H1 (cell line): ENCODE measurements around the gene MVP. TPM values are rescaled to one million over a fixed set of nuclear protein-coding genes. Genes with fewer than 3 reads are reported as not detected.

ENCODE experiments used
- CTCF ChIA-PET: fragments of 300-600 bp; sonication (Branson Sonifier 250); formaldehyde crosslinking; loops from one replicate; lab custom pipeline; 2021; ENCODE audit not compliant: partially characterized antibody; lab: Charles Lee
- POLR2A ChIA-PET: fragments of 300-600 bp; sonication (Branson Sonifier 250); formaldehyde crosslinking; loops from one replicate; lab custom pipeline; 2021; ENCODE audit warnings: inconsistent platforms; ENCODE audit not compliant: partially characterized antibody; lab: Charles Lee
- DNase-seq, 2 experiments: peaks; one replicate each; pipeline versions ENCODE4 v3.0.0 to v3.0.0-alpha.2; 2010 to 2022; ENCODE audit warnings: low spot score in 2 of 2, low read depth in 1 of 2, mixed read lengths in 1 of 2
- FAIRE-seq: peaks from 2 replicates; lab custom pipeline; 2011; peaks lifted over from hg19 to GRCh38; lab: Jason Lieb, UNC
- H2AFZ ChIP-seq: 2 replicates; pipeline ENCODE4 v1.8.1; 2012; ENCODE audit warnings: low read length, inconsistent platforms
- H2AK5ac ChIP-seq: 2 replicates; pipeline ENCODE4 v1.6.1; 2013; ENCODE audit warnings: low read depth, low read length
- H2BK120ac ChIP-seq: replicated peaks from 2 replicates; pipeline ENCODE3; 2013; ENCODE audit warnings: low read depth, low read length, inconsistent platforms
- H2BK12ac ChIP-seq: 2 replicates; pipeline ENCODE4 v1.6.1; 2013; ENCODE audit warnings: low read depth, low read length
- H2BK15ac ChIP-seq: 2 replicates; pipeline ENCODE4 v1.6.1; 2013; ENCODE audit warnings: low read length
- H2BK20ac ChIP-seq: 2 replicates; pipeline ENCODE4 v1.6.1; 2013; ENCODE audit warnings: low read length
- H2BK5ac ChIP-seq: 2 replicates; pipeline ENCODE4 v1.6.1; 2013; ENCODE audit warnings: low read depth, low read length
- H3K14ac ChIP-seq: 2 replicates; pipeline ENCODE4 v1.6.1; 2013; ENCODE audit warnings: inconsistent platforms; ENCODE audit not compliant: insufficient read length
- H3K18ac ChIP-seq: 2 replicates; pipeline ENCODE4 v1.6.1; 2013; ENCODE audit warnings: low read length; ENCODE audit errors: extremely low read depth
- H3K23ac ChIP-seq: 2 replicates; pipeline ENCODE4 v1.6.1; 2013; ENCODE audit warnings: inconsistent platforms; ENCODE audit not compliant: insufficient read length
- H3K23me2 ChIP-seq: 2 replicates; pipeline ENCODE4 v1.6.1; 2013; ENCODE audit warnings: low read depth, low read length
- H3K27ac ChIP-seq: 2 replicates; pipeline ENCODE4 v1.6.1; 2011; ENCODE audit warnings: low read depth, low read length, inconsistent platforms
- H3K27me3 ChIP-seq, 4 experiments: replicated peaks in 1 of 4; 1 replicate in 1 of 4; 2 replicates in 3 of 4; pipeline versions ENCODE4 v1.6.1 to v1.8.1; 2011 to 2013; ENCODE audit warnings: low read length in 3 of 4, mild to moderate bottlenecking in 3 of 4, inconsistent platforms in 2 of 4, mixed read lengths in 2 of 4, moderate library complexity in 1 of 4; ENCODE audit not compliant: control insufficient read depth in 3 of 4, insufficient read depth in 3 of 4; ENCODE audit errors: extremely low read depth in 1 of 4
- H3K36me3 ChIP-seq, 4 experiments: 2 replicates each; pipeline versions ENCODE4 v1.6.1 to v1.8.1; 2011 to 2013; ENCODE audit warnings: mild to moderate bottlenecking in 4 of 4, low read length in 3 of 4, moderate library complexity in 2 of 4, control low read depth in 1 of 4, inconsistent platforms in 1 of 4; ENCODE audit not compliant: insufficient read depth in 4 of 4, control insufficient read depth in 2 of 4
- H3K4ac ChIP-seq: replicated peaks from 2 replicates; pipeline ENCODE3; 2013; ENCODE audit warnings: low read length, low read depth, mixed read lengths, inconsistent platforms; ENCODE audit not compliant: insufficient read length
- H3K4me1 ChIP-seq, 4 experiments: replicated peaks in 1 of 4; 1 replicate in 1 of 4; 2 replicates in 3 of 4; pipeline versions ENCODE4 v1.6.1 to v1.8.1; 2011 to 2013; ENCODE audit warnings: low read length in 3 of 4, inconsistent platforms in 2 of 4, mixed read lengths in 1 of 4; ENCODE audit not compliant: insufficient read depth in 4 of 4, control insufficient read depth in 3 of 4
- H3K4me2 ChIP-seq, 2 experiments: 2 replicates each; pipeline versions ENCODE4 v1.6.1 to v1.8.1; 2011 to 2013; ENCODE audit warnings: low read depth in 2 of 2, low read length in 2 of 2, control low read depth in 1 of 2, inconsistent platforms in 1 of 2, mild to moderate bottlenecking in 1 of 2; ENCODE audit not compliant: insufficient read depth in 1 of 2
- H3K4me3 ChIP-seq, 4 experiments: fragments of 200-600, 300-600 bp in 1 of 4; sonication (generic), shearing (Covaris generic), sonication (Bioruptor Twin) in 1 of 4; 2 replicates each; pipeline versions ENCODE4 v1.5.1 to v1.8.1; 2011 to 2016; ENCODE audit warnings: low read length in 4 of 4, low read depth in 3 of 4, control low read depth in 2 of 4, inconsistent platforms in 2 of 4, mild to moderate bottlenecking in 2 of 4, mixed read lengths in 1 of 4, moderate library complexity in 1 of 4; ENCODE audit not compliant: insufficient read depth in 2 of 4; ENCODE audit errors: extremely low read depth in 1 of 4
- H3K56ac ChIP-seq: replicated peaks from 2 replicates; pipeline ENCODE3; 2013; ENCODE audit warnings: low read depth, mild to moderate bottlenecking, mixed read lengths, low read length, inconsistent platforms; ENCODE audit not compliant: insufficient read length
- H3K79me1 ChIP-seq: 2 replicates; pipeline ENCODE4 v1.6.1; 2013; ENCODE audit warnings: low read depth, low read length, control low read depth
- H3K79me2 ChIP-seq, 2 experiments: 2 replicates each; pipeline versions ENCODE4 v1.6.1 to v1.8.1; 2012 to 2013; ENCODE audit warnings: low read length in 2 of 2, mild to moderate bottlenecking in 2 of 2, inconsistent platforms in 1 of 2; ENCODE audit not compliant: insufficient read depth in 2 of 2, control insufficient read depth in 1 of 2
- H3K9ac ChIP-seq, 4 experiments: replicated peaks in 1 of 4; 1 replicate in 1 of 4; 2 replicates in 3 of 4; pipeline versions ENCODE4 v1.6.1 to v1.8.1; 2011 to 2013; ENCODE audit warnings: low read depth in 3 of 4, low read length in 3 of 4, control low read depth in 2 of 4, mild to moderate bottlenecking in 2 of 4, moderate library complexity in 2 of 4, inconsistent platforms in 1 of 4; ENCODE audit errors: extremely low read depth in 1 of 4
- H3K9me3 ChIP-seq, 2 experiments: 2 replicates each; pipeline versions ENCODE4 v1.6.1 to v1.8.1; 2012 to 2013; ENCODE audit warnings: mild to moderate bottlenecking in 2 of 2, moderate library complexity in 2 of 2, control low read depth in 1 of 2, inconsistent platforms in 1 of 2, low read depth in 1 of 2, low read length in 1 of 2, mixed read lengths in 1 of 2; ENCODE audit not compliant: insufficient read depth in 2 of 2
- H4K20me1 ChIP-seq, 2 experiments: replicated peaks in 1 of 2; 2 replicates each; pipeline versions ENCODE3 to v1.8.1; 2011 to 2013; ENCODE audit warnings: inconsistent platforms in 2 of 2, low read length in 2 of 2, mild to moderate bottlenecking in 1 of 2; ENCODE audit not compliant: insufficient read depth in 2 of 2, control insufficient read depth in 1 of 2
- H4K5ac ChIP-seq: 2 replicates; pipeline ENCODE4 v1.6.1; 2013; ENCODE audit warnings: low read length, low read depth, mixed read lengths, inconsistent platforms; ENCODE audit not compliant: insufficient read length
- H4K8ac ChIP-seq: 2 replicates; pipeline ENCODE4 v1.8.0; 2013; ENCODE audit warnings: mild to moderate bottlenecking, moderate library complexity, low read length, inconsistent platforms; ENCODE audit not compliant: insufficient read depth; ENCODE audit errors: extremely low read depth
- H4K91ac ChIP-seq: replicated peaks from 2 replicates; pipeline ENCODE3; 2013; ENCODE audit warnings: low read length, mixed read lengths, inconsistent platforms; ENCODE audit not compliant: insufficient read length
- GTF2F1 ChIP-seq: IDR thresholded peaks from 2 replicates; pipeline ENCODE4 v1.6.1; 2012; ENCODE audit warnings: low read depth, low read length, improper control_type of control experiment, borderline replicate concordance
- POLR2AphosphoS5 ChIP-seq: IDR thresholded peaks from 2 replicates; pipeline ENCODE4 v1.6.1; 2011; ENCODE audit warnings: low read depth, low read length
- WGBS, 2 experiments: shearing (Covaris generic) in 1 of 2; methylation state at CpG; one replicate each; pipeline versions ENCODE4 v1.1.6 to v1.1.7; 2013 to 2015; ENCODE audit warnings: low lambda C conversion rate in 2 of 2, mixed read lengths in 2 of 2, inconsistent platforms in 1 of 2, low coverage in 1 of 2, missing lambda C conversion rate in 1 of 2; ENCODE audit not compliant: insufficient replicate concordance in 2 of 2, insufficient coverage in 1 of 2, insufficient read length in 1 of 2; ENCODE audit errors: extremely low coverage in 1 of 2, missing lambda C conversion rate in 1 of 2; 5-methylcytosine and 5-hydroxymethylcytosine counted together
- polyA plus RNA-seq, 7 experiments: library from polyadenylated mRNA; depleted of rRNA in 3 of 7; stranded (reverse) in 5 of 7; unstranded in 2 of 7; fragments of >200 nt in 5 of 7; fragments of 200-250 nt in 2 of 7; gene quantifications; 1 replicate in 5 of 7; 2 replicates in 1 of 7; 4 replicates in 1 of 7; pipeline versions ENCODE4 v1.2.1 to v1.2.3, GENCODE V29; 2011 to 2013; ENCODE audit warnings: missing spikeins in 2 of 7, mixed read lengths in 2 of 7
- total RNA-seq: library from RNA; stranded (reverse); fragmentation: NEBNext Ultra II Directional; extraction: Animal tissue kit (Norgen Biotek cat#: 25700); gene quantifications from 2 replicates; pipeline ENCODE4 v1.2.1, GENCODE V29; 2021

The MVP gene
- total and polyA plus RNA-seq, 2 of the 8 experiments (the other 6 are each of a cell fraction or from before 2014, with no cell fraction given), result 1.9 TPM

- H2AK5ac ChIP-seq, result no peak within 1 kb of the TSS
- H3K9me3 ChIP-seq, result no peaks in the 10 kb centered on the region
- peak within 1 kb of the TSS; percentile 54 to 85 (median 70) for H3K4me3 ChIP-seq
- peak within 1 kb of the TSS; percentile 88 for H4K91ac ChIP-seq
- H2BK12ac ChIP-seq, result 0 out of 2 replicates have a peak within 1 kb of the TSS, but pooled peaks have one; percentile 12
- peak within 1 kb of the TSS; percentile 67; the same call in 1 of the 2 replicates for H3K27ac ChIP-seq
- H3K9ac ChIP-seq, result peak within 1 kb of the TSS; percentile 24 to 82 (median 78)
- no peak within 1 kb of the TSS for H2AFZ ChIP-seq
- DNase-seq, result no peak
- ChIA-PET POLR2A (interaction anchor here (0.5 to 3.9 kb wide), 13 partner anchors 8 to 685 kb away, joined by 3 to 41 read pairs (median 5); partner anchors contain the start of genes MVP and PAGR1), CTCF (interaction anchor here (1.4 to 4.4 kb wide), 3 partner anchors 12 to 35 kb away, joined by 3 to 30 read pairs (median 15); partner anchors contain the start of genes KIF22, MVP and PAGR1)
- peak within 1 kb of the TSS; percentile 48 for H3K56ac ChIP-seq
- H3K4me1 ChIP-seq, result peaks cover 0 to 37% (median 27%) of the 10 kb centered on the region in 4 experiments; a peak in 6 of 7 replicates
- H2BK120ac ChIP-seq, result no peak within 1 kb of the TSS
- peak within 1 kb of the TSS; percentile 92 for H3K4ac ChIP-seq
- H3K18ac ChIP-seq, result peak within 1 kb of the TSS; percentile 86
- no peaks in the 10 kb centered on the region for H3K27me3 ChIP-seq
- peaks cover 20 to 53% (median 27%) of the 10 kb centered on the region in 4 experiments for H3K36me3 ChIP-seq
- peak within 1 kb of the TSS; percentile 74 for H4K8ac ChIP-seq
- peaks cover 15 to 26% of the 10 kb centered on the region in 2 experiments for H4K20me1 ChIP-seq
- no peak for FAIRE-seq
- H2BK15ac ChIP-seq, result no peak within 1 kb of the TSS; the same call in 1 of the 2 replicates
- peaks cover 7 to 22% of the 10 kb centered on the region in 2 experiments for H3K79me2 ChIP-seq
- H3K23ac ChIP-seq, result no peak within 1 kb of the TSS
- whole genome bisulfite sequencing, 2 experiments, result no CpG with 5 or more reads among the region's 67 CpGs
- peak within 1 kb of the TSS; percentile 91 to 95 for H3K4me2 ChIP-seq
- TF ChIP-seq POLR2AphosphoS5 (peak; percentile 7; the same call in 1 of the 2 replicates), GTF2F1 (no peak)
- TF ChIP-seq, all 59 proteins: peak for 1
- Histone ChIP-seq H2BK20ac (no peak within 1 kb of the TSS), H3K14ac (no peak within 1 kb of the TSS), H2BK5ac (peak within 1 kb of the TSS; percentile 92), H4K5ac (peak within 1 kb of the TSS; percentile 65), H3K79me1 (no peaks in the 10 kb centered on the region), H3K23me2 (peaks cover 13% of the 10 kb centered on the region; the same call in 1 of the 2 replicates)
Observed at GRCh38 chr16:29806099-29806579, 14.1 kb upstream of the MVP start, which contains the start of gene MAZ. Gene MAZ (plus strand): TSS chr16:29806529. CDS start chr16:29806702, 173 bp downstream.
